ENCODE measurements around the gene ARID4B.

DNA sequence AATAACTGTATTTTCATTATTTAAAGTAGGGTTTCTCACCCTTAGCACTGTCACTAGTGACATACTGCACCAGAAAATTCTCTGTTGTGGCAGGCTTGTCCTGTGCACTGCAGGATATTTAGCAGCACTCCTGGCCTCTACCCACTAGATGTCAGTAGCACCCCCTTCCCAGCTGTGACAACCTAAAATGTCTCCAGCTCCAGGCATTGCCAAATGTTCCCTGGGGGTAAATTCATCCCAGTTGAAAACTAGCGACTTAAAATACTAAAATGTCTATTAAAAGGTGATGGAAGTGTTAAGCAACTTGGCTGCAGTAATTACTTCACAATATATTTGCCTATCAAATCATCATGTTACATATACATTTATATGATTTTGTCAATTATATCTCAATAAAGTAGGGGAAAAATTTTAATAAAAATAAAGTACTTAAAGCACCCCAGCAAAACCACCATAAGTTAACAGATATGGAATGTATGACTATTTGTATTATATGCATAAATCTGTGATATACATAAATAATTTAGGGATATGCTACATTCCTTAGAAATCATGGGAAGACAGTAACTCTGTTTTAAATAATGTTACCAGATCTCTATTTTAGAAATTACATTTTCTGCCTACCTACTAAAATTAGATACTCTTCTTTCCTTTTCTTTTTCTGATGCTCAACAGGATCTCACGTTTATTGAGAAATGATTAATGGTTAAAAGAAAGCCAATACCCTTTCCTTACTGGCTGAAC, 74.6 kb downstream of the ARID4B start:
- TF ChIP-seq, protein P1, sequence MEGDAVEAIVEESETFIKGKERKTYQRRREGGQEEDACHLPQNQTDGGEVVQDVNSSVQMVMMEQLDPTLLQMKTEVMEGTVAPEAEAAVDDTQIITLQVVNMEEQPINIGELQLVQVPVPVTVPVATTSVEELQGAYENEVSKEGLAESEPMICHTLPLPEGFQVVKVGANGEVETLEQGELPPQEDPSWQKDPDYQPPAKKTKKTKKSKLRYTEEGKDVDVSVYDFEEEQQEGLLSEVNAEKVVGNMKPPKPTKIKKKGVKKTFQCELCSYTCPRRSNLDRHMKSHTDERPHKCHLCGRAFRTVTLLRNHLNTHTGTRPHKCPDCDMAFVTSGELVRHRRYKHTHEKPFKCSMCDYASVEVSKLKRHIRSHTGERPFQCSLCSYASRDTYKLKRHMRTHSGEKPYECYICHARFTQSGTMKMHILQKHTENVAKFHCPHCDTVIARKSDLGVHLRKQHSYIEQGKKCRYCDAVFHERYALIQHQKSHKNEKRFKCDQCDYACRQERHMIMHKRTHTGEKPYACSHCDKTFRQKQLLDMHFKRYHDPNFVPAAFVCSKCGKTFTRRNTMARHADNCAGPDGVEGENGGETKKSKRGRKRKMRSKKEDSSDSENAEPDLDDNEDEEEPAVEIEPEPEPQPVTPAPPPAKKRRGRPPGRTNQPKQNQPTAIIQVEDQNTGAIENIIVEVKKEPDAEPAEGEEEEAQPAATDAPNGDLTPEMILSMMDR (IDR thresholded peaks at IDR 0.05; ENCODE audit: borderline replicate concordance, extremely low read depth, low read length, poor library complexity, severe bottlenecking): peak; percentile 94
- TF ChIP-seq EZH2 (IDR thresholded peaks at IDR 0.05; ENCODE audit: borderline replicate concordance, low read depth, low read length, severe bottlenecking): no peak

Measured in DND-41 (cell line).